HepG2 (cell line): ENCODE results near the gene AGK. TPM values are rescaled to one million over a fixed set of nuclear protein-coding genes. Genes with fewer than 3 reads are reported as not detected.

Experiments
- CAMTA2 ChIP-seq: sonication (generic); formaldehyde crosslinking; IDR thresholded peaks from 2 replicates; pipeline ENCODE4 v1.4.0; 2020; ENCODE audit warnings: mild to moderate bottlenecking, missing genetic modification reagents, borderline replicate concordance
- CBX1 ChIP-seq: IDR thresholded peaks from one replicate; pipeline ENCODE4 v1.6.1; 2016; ENCODE audit warnings: antibody characterized with exemption, low read depth
- GABPA ChIP-seq, 2 experiments: IDR thresholded peaks; 2 replicates each; pipeline ENCODE4 v1.6.1; 2011 to 2016; ENCODE audit warnings: low read depth in 2 of 2, low read length in 1 of 2, missing biosample characterization in 1 of 2, missing genetic modification characterization in 1 of 2
- GTF3A ChIP-seq: sonication (generic); formaldehyde crosslinking; conservative IDR thresholded peaks from 2 replicates; pipeline ENCODE4 v1.4.0; 2020; ENCODE audit warnings: mild to moderate bottlenecking, missing genetic modification reagents
- JUNB ChIP-seq: sonication (generic); formaldehyde crosslinking; IDR thresholded peaks from 2 replicates; pipeline ENCODE4 v1.8.0; 2022; ENCODE audit warnings: missing genetic modification reagents, mild to moderate bottlenecking, borderline replicate concordance
- KDM1A ChIP-seq: IDR thresholded peaks from 2 replicates; pipeline ENCODE4 v1.6.1; 2016; ENCODE audit warnings: missing compliant biosample characterization
- NONO ChIP-seq, 2 experiments: fragments of 450-650 bp in 1 of 2; sonication (generic) in 1 of 2; formaldehyde crosslinking in 1 of 2; IDR thresholded peaks in 1 of 2; conservative IDR thresholded peaks in 1 of 2; 2 replicates each; pipeline versions ENCODE4 v1.6.1 to v1.8.0; 2017 to 2022; ENCODE audit warnings: mild to moderate bottlenecking in 1 of 2, missing genetic modification reagents in 1 of 2, moderate library complexity in 1 of 2
- PRMT3 ChIP-seq: sonication (generic); formaldehyde crosslinking; IDR thresholded peaks from 2 replicates; pipeline ENCODE4 v1.8.1; 2022; ENCODE audit warnings: low read depth, mild to moderate bottlenecking, moderate library complexity, missing genetic modification reagents, borderline replicate concordance
- PTBP1 ChIP-seq: fragments of 200-400 bp; formaldehyde crosslinking; IDR thresholded peaks from 2 replicates; pipeline ENCODE4 v1.6.1; 2018; ENCODE audit warnings: low read length, low read depth; ENCODE audit not compliant: poor library complexity, severe bottlenecking
- RFX5 ChIP-seq: IDR thresholded peaks from 2 replicates; pipeline ENCODE4 v1.6.1; 2011; ENCODE audit warnings: low read depth, low read length, improper control_type of control experiment
- SOX13 ChIP-seq, 3 experiments: fragments of 450-650 bp in 1 of 3; sonication (generic) in 1 of 3; formaldehyde crosslinking in 1 of 3; IDR thresholded peaks in 2 of 3; conservative IDR thresholded peaks in 1 of 3; 2 replicates each; pipeline versions ENCODE4 v1.5.0 to v1.6.1; 2016 to 2020; ENCODE audit warnings: antibody characterized with exemption in 1 of 3, mild to moderate bottlenecking in 1 of 3, missing compliant biosample characterization in 1 of 3, missing genetic modification reagents in 1 of 3, moderate library complexity in 1 of 3
- SRSF9 ChIP-seq: fragments of 200-400 bp; formaldehyde crosslinking; IDR thresholded peaks from 2 replicates; pipeline ENCODE4 v1.6.1; 2018; ENCODE audit warnings: borderline replicate concordance, mild to moderate bottlenecking, low read depth, low read length; ENCODE audit not compliant: insufficient read depth, poor library complexity, severe bottlenecking
- STAG1 ChIP-seq: sonication (generic); formaldehyde crosslinking; IDR thresholded peaks from 2 replicates; pipeline ENCODE4 v1.4.0; 2020; ENCODE audit warnings: missing genetic modification reagents
- TOPORS ChIP-seq: sonication (generic); formaldehyde crosslinking; IDR thresholded peaks from 2 replicates; pipeline ENCODE4 v1.8.0; 2023; ENCODE audit warnings: mild to moderate bottlenecking, missing genetic modification reagents
- ZBTB33 ChIP-seq: sonication (generic); formaldehyde crosslinking; IDR thresholded peaks from 2 replicates; pipeline ENCODE4 v1.4.0; 2020; ENCODE audit warnings: missing genetic modification reagents
- ZNF3 ChIP-seq: IDR thresholded peaks from 2 replicates; pipeline ENCODE4 v1.7.0; 2017; ENCODE audit warnings: inconsistent platforms
- ZNF326 ChIP-seq: sonication (generic); formaldehyde crosslinking; IDR thresholded peaks from 2 replicates; pipeline ENCODE4 v1.4.0; 2020; ENCODE audit warnings: missing genetic modification reagents, borderline replicate concordance
- ZNF501 ChIP-seq: sonication (generic); formaldehyde crosslinking; IDR thresholded peaks from 2 replicates; pipeline ENCODE4 v1.5.1; 2020; ENCODE audit warnings: mild to moderate bottlenecking, moderate library complexity, missing genetic modification reagents
- ZNF773 ChIP-seq: sonication (generic); formaldehyde crosslinking; IDR thresholded peaks from 2 replicates; pipeline ENCODE4 v1.4.0; 2020; ENCODE audit warnings: missing genetic modification reagents, borderline replicate concordance
- ZNF792 ChIP-seq: IDR thresholded peaks from 2 replicates; pipeline ENCODE4 v1.6.1; 2016
- ZNF879 ChIP-seq: sonication (generic); formaldehyde crosslinking; IDR thresholded peaks from 2 replicates; pipeline ENCODE4 v1.8.1; 2023; ENCODE audit warnings: missing genetic modification reagents
- ZNF883 ChIP-seq: sonication (generic); formaldehyde crosslinking; IDR thresholded peaks from 2 replicates; pipeline ENCODE4 v1.5.1; 2020; ENCODE audit warnings: mild to moderate bottlenecking, missing genetic modification reagents; ENCODE audit errors: not compliant biosample characterization
- polyA plus RNA-seq, 8 experiments: library from polyadenylated mRNA; depleted of rRNA in 3 of 8; stranded (reverse) in 7 of 8; unstranded in 1 of 8; fragments of >200 nt; fragmentation: Illumina TruSeq in 4 of 8; extraction: Trizol in 4 of 8; gene quantifications; 2 replicates each; pipeline versions ENCODE4 v1.2.1 to v1.2.3, GENCODE V29; 2011 to 2016; ENCODE audit warnings: low read depth in 4 of 8, missing spikeins in 1 of 8, mixed read lengths in 1 of 8; ENCODE audit not compliant: insufficient read depth in 1 of 8
- total RNA-seq, 5 experiments: library from RNA; depleted of rRNA; stranded (reverse); fragments of >200 nt; fragmentation: Illumina TruSeq; extraction: Trizol; gene quantifications; 2 replicates each; pipeline ENCODE4 v1.2.3, GENCODE V29; 2016; ENCODE audit warnings: low read depth in 1 of 5
- TF ChIP-seq, protein P1 (sequence below): sonication (generic); formaldehyde crosslinking; conservative IDR thresholded peaks from 2 replicates; pipeline ENCODE4 v1.8.0; 2022; ENCODE audit warnings: missing genetic modification reagents
- TF ChIP-seq, protein P2 (sequence below): sonication (generic); formaldehyde crosslinking; IDR thresholded peaks from 2 replicates; pipeline ENCODE4 v1.4.0; 2020; ENCODE audit warnings: missing genetic modification reagents

AGK gene
- total and polyA plus RNA-seq, 2 of the 13 experiments (the other 11 are each of a cell fraction or from before 2014, with no cell fraction given) = 23.7 to 30.1 TPM

DNA sequence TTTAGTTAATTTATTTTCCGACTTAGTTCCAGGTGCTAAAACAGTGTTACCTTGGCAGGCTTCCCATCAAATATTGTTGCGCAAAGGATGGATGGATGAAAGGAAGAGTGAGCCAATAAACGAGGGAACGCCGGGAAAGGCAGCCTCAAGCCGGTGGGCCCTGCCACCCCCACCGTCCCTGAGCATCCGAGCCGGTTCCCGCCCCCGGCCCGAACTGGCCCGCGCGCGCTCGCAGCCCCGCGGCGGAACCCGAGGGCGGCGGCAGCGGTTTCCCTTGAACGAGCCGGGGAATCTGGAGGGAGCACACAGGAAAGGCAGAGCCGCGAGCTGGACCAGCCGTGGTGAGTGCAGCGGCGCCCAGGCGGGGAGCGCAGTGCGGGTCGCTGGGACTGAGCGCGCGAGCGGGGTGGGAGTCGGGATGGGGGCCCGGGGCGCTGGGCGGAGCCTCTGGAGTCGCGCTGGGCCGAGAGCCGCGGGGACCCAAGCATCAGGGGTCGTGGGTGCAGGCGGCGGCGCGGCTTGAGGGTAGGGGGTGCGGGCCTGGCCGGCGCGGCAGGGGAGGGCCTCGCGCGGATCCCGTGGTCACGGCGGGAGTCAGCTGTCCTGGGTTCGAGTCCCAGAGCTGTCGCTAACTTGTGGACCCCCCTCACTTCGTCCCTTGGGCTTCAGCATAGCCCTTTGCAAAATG, at the start of gene AGK (continued):
- TF ChIP-seq PTBP1 (no peak), ZNF883 (CRISPR knock-in tag) (peak; percentile 46), ZBTB33 (CRISPR knock-in tag) (no peak), KDM1A (CRISPR knock-in tag) (no peak), SOX13 (IDR thresholded peaks at IDR 0.05) (no peak; the same call in 1 of the 2 replicates), SOX13 (CRISPR knock-in tag; conservative IDR thresholded peaks at IDR 0.05 in 1 of 2, IDR thresholded peaks at IDR 0.05 in 1 of 2) (peak in 1 of 2 experiments; percentile 49; a peak in 2 of 4 replicates), JUNB (CRISPR knock-in tag) (no peak), GABPA (IDR thresholded peaks at IDR 0.05; ENCODE audit: low read depth, low read length) (peak; percentile 87), GABPA (CRISPR knock-in tag; IDR thresholded peaks at IDR 0.05; ENCODE audit: low read depth) (peak; percentile 89), NONO (IDR thresholded peaks at IDR 0.05) (no peak), NONO (CRISPR knock-in tag; conservative IDR thresholded peaks at IDR 0.05) (peak; percentile 99), PRMT3 (CRISPR knock-in tag) (peak; percentile 70; the same call in 1 of the 2 replicates), ZNF773 (CRISPR knock-in tag) (no peak), ZNF501 (CRISPR knock-in tag) (peak; percentile 87), SRSF9 (no peak), ZNF792 (CRISPR knock-in tag) (no peak; the same call in 1 of the 2 replicates), STAG1 (CRISPR knock-in tag) (no peak), ZNF326 (CRISPR knock-in tag) (no peak), TOPORS (no peak), GTF3A (CRISPR knock-in tag) (no peak), CAMTA2 (CRISPR knock-in tag) (no peak), CBX1 (peak; percentile 85), RFX5 (no peak), ZNF3 (CRISPR knock-in tag) (no peak), ZNF879 (CRISPR knock-in tag) (no peak)
- TF ChIP-seq, protein P1, sequence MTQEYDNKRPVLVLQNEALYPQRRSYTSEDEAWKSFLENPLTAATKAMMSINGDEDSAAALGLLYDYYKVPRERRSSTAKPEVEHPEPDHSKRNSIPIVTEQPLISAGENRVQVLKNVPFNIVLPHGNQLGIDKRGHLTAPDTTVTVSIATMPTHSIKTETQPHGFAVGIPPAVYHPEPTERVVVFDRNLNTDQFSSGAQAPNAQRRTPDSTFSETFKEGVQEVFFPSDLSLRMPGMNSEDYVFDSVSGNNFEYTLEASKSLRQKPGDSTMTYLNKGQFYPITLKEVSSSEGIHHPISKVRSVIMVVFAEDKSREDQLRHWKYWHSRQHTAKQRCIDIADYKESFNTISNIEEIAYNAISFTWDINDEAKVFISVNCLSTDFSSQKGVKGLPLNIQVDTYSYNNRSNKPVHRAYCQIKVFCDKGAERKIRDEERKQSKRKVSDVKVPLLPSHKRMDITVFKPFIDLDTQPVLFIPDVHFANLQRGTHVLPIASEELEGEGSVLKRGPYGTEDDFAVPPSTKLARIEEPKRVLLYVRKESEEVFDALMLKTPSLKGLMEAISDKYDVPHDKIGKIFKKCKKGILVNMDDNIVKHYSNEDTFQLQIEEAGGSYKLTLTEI (CRISPR knock-in tag) = no peak
- TF ChIP-seq, protein P2, sequence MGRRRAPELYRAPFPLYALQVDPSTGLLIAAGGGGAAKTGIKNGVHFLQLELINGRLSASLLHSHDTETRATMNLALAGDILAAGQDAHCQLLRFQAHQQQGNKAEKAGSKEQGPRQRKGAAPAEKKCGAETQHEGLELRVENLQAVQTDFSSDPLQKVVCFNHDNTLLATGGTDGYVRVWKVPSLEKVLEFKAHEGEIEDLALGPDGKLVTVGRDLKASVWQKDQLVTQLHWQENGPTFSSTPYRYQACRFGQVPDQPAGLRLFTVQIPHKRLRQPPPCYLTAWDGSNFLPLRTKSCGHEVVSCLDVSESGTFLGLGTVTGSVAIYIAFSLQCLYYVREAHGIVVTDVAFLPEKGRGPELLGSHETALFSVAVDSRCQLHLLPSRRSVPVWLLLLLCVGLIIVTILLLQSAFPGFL = no peak
